ENCODE data around the gene FANCI.

The FANCI gene

GRCh38 chr15:89283201-89283600 lies 39.4 kb downstream of the FANCI start:
- Histone ChIP-seq H3K79me1 (ENCODE audit: low read depth, low read length) (no peaks in the 10 kb centered on the region), H3K23ac (ENCODE audit: low read depth, low read length, poor library complexity) (no peak overlapping the region), H2AFZ (ENCODE audit: low read length) (no peak overlapping the region), H3K27ac (replicated peaks; ENCODE audit: low read length) (no peak overlapping the region), H3K4ac (ENCODE audit: low read length) (no peak overlapping the region), H2AK5ac (ENCODE audit: low read depth, low read length) (no peak overlapping the region), H2BK15ac (ENCODE audit: low read length) (no peak overlapping the region), H3K4me2 (ENCODE audit: insufficient read depth, low read length, poor library complexity, severe bottlenecking) (no peak overlapping the region), H2BK120ac (ENCODE audit: low read depth, low read length) (no peak overlapping the region), H4K91ac (ENCODE audit: low read depth, low read length, poor library complexity) (no peak overlapping the region), H2BK12ac (ENCODE audit: low read length) (no peak overlapping the region), H3K27me3 (ENCODE audit: control insufficient read depth in 3 of 3, insufficient read depth in 3 of 3, low read depth in 1 of 3, low read length in 3 of 3) (no peaks in the 10 kb centered on the region), H3K9ac (ENCODE audit: low read depth, low read length, poor library complexity) (no peak overlapping the region), H3K9me3 (replicated peaks in 1 of 2; ENCODE audit: control insufficient read depth in 2 of 2, insufficient read depth in 1 of 2, low read depth in 1 of 2, low read length in 2 of 2) (peaks cover 0 to 19% of the 10 kb centered on the region in 2 donors), H3K4me1 (ENCODE audit: control insufficient read depth in 2 of 2, insufficient read depth in 1 of 2, low read depth in 1 of 2, low read length in 2 of 2) (no peaks in the 10 kb centered on the region), H3K4me3 (ENCODE audit: low read length in 2 of 2) (no peak overlapping the region), H4K8ac (ENCODE audit: low read depth, low read length) (no peak overlapping the region), H2BK5ac (ENCODE audit: low read length) (no peak overlapping the region), H3K18ac (ENCODE audit: low read length) (no peak overlapping the region), H3K14ac (ENCODE audit: low read length) (no peak overlapping the region), H3K36me3 (replicated peaks in 1 of 2; ENCODE audit: control insufficient read depth in 2 of 2, insufficient read depth in 2 of 2, low read length in 2 of 2) (peaks cover 30 to 98% of the 10 kb centered on the region in 2 donors)
- no peak for DNase-seq (ENCODE audit: low spot score)
- WGBS, 2 donors (ENCODE audit: extremely low coverage in 2 of 2, insufficient read length in 2 of 2, insufficient replicate concordance in 1 of 2): no CpG with 5 or more reads among the region's 4 CpGs

GRCh38 chr15:89291934-89292438 lies 48.2 kb downstream of the FANCI start:
- H4K91ac ChIP-seq (ENCODE audit: low read depth, low read length, poor library complexity): no peak overlapping the region
- H3K18ac ChIP-seq (ENCODE audit: low read length): no peak overlapping the region
- no peak overlapping the region for H3K9ac ChIP-seq (ENCODE audit: low read depth, low read length, poor library complexity)
- no peaks in the 10 kb centered on the region for H3K4me1 ChIP-seq (ENCODE audit: control insufficient read depth in 2 of 2, insufficient read depth in 1 of 2, low read depth in 1 of 2, low read length in 2 of 2)
- DNase-seq (ENCODE audit: low spot score): no peak
- H4K8ac ChIP-seq (ENCODE audit: low read depth, low read length): no peak overlapping the region
- H2BK12ac ChIP-seq (ENCODE audit: low read length): no peak overlapping the region
- H2AK5ac ChIP-seq (ENCODE audit: low read depth, low read length): no peak overlapping the region
- H3K4me2 ChIP-seq (ENCODE audit: insufficient read depth, low read length, poor library complexity, severe bottlenecking): no peak overlapping the region
- H2BK120ac ChIP-seq (ENCODE audit: low read depth, low read length): no peak overlapping the region
- no peak overlapping the region for H3K27ac ChIP-seq (replicated peaks; ENCODE audit: low read length)
- H3K4me3 ChIP-seq (ENCODE audit: low read length in 2 of 2): no peak overlapping the region
- no peak overlapping the region for H3K4ac ChIP-seq (ENCODE audit: low read length)
- H2BK5ac ChIP-seq (ENCODE audit: low read length): no peak overlapping the region
- peaks cover 21 to 93% of the 10 kb centered on the region in 2 donors for H3K36me3 ChIP-seq (replicated peaks in 1 of 2; ENCODE audit: control insufficient read depth in 2 of 2, insufficient read depth in 2 of 2, low read length in 2 of 2)
- H2BK15ac ChIP-seq (ENCODE audit: low read length): no peak overlapping the region
- H3K9me3 ChIP-seq (replicated peaks in 1 of 2; ENCODE audit: control insufficient read depth in 2 of 2, insufficient read depth in 1 of 2, low read depth in 1 of 2, low read length in 2 of 2): peaks cover 0 to 2% of the 10 kb centered on the region in 2 donors
- no peaks in the 10 kb centered on the region for H3K79me1 ChIP-seq (ENCODE audit: low read depth, low read length)
- no peak overlapping the region for H2AFZ ChIP-seq (ENCODE audit: low read length)
- no peaks in the 10 kb centered on the region for H3K27me3 ChIP-seq (ENCODE audit: control insufficient read depth in 3 of 3, insufficient read depth in 3 of 3, low read depth in 1 of 3, low read length in 3 of 3)
- no CpG with 5 or more reads among the region's 2 CpGs for WGBS, 2 donors (ENCODE audit: extremely low coverage in 2 of 2, insufficient read length in 2 of 2, insufficient replicate concordance in 1 of 2)
- no peak overlapping the region for H3K23ac ChIP-seq (ENCODE audit: low read depth, low read length, poor library complexity)
- no peak overlapping the region for H3K14ac ChIP-seq (ENCODE audit: low read length)

- Histone ChIP-seq H3K4me2 (ENCODE audit: insufficient read depth, low read length, poor library complexity, severe bottlenecking) (no peak overlapping the region), H3K36me3 (replicated peaks in 1 of 2; ENCODE audit: control insufficient read depth in 2 of 2, insufficient read depth in 2 of 2, low read length in 2 of 2) (peaks cover 15 to 87% of the 10 kb centered on the region in 2 donors), H3K23ac (ENCODE audit: low read depth, low read length, poor library complexity) (no peak overlapping the region), H3K9me3 (replicated peaks in 1 of 2; ENCODE audit: control insufficient read depth in 2 of 2, insufficient read depth in 1 of 2, low read depth in 1 of 2, low read length in 2 of 2) (peaks cover 0 to 2% of the 10 kb centered on the region in 2 donors), H3K4ac (ENCODE audit: low read length) (no peak overlapping the region), H2AFZ (ENCODE audit: low read length) (no peak overlapping the region), H2BK120ac (ENCODE audit: low read depth, low read length) (no peak overlapping the region), H2AK5ac (ENCODE audit: low read depth, low read length) (no peak overlapping the region), H4K8ac (ENCODE audit: low read depth, low read length) (no peak overlapping the region), H3K4me3 (ENCODE audit: low read length in 2 of 2) (no peak overlapping the region), H3K27ac (replicated peaks; ENCODE audit: low read length) (no peak overlapping the region), H3K27me3 (ENCODE audit: control insufficient read depth in 3 of 3, insufficient read depth in 3 of 3, low read depth in 1 of 3, low read length in 3 of 3) (no peaks in the 10 kb centered on the region), H2BK12ac (ENCODE audit: low read length) (no peak overlapping the region), H3K18ac (ENCODE audit: low read length) (no peak overlapping the region), H3K79me1 (ENCODE audit: low read depth, low read length) (no peaks in the 10 kb centered on the region), H2BK15ac (ENCODE audit: low read length) (no peak overlapping the region), H3K9ac (ENCODE audit: low read depth, low read length, poor library complexity) (no peak overlapping the region), H3K14ac (ENCODE audit: low read length) (no peak overlapping the region), H3K4me1 (ENCODE audit: control insufficient read depth in 2 of 2, insufficient read depth in 1 of 2, low read depth in 1 of 2, low read length in 2 of 2) (no peaks in the 10 kb centered on the region), H4K91ac (ENCODE audit: low read depth, low read length, poor library complexity) (no peak overlapping the region), H2BK5ac (ENCODE audit: low read length) (no peak overlapping the region)
- WGBS, 2 donors (ENCODE audit: extremely low coverage in 2 of 2, insufficient read length in 2 of 2, insufficient replicate concordance in 1 of 2): no CpG with 5 or more reads among the region's 2 CpGs
- no peak for DNase-seq (ENCODE audit: low spot score)
Measured at GRCh38 chr15:89293012-89293411, 49.2 kb downstream of the FANCI start.

- H3K4me3 ChIP-seq (ENCODE audit: low read length in 2 of 2): no peak overlapping the region
- H2BK12ac ChIP-seq (ENCODE audit: low read length): no peak overlapping the region
- H2AFZ ChIP-seq (ENCODE audit: low read length): no peak overlapping the region
- no peak overlapping the region for H3K18ac ChIP-seq (ENCODE audit: low read length)
- no peak overlapping the region for H4K8ac ChIP-seq (ENCODE audit: low read depth, low read length)
- H2BK15ac ChIP-seq (ENCODE audit: low read length): no peak overlapping the region
- no peak overlapping the region for H2BK5ac ChIP-seq (ENCODE audit: low read length)
- H2BK120ac ChIP-seq (ENCODE audit: low read depth, low read length): no peak overlapping the region
- no peak overlapping the region for H3K27ac ChIP-seq (replicated peaks; ENCODE audit: low read length)
- H3K36me3 ChIP-seq (replicated peaks in 1 of 2; ENCODE audit: control insufficient read depth in 2 of 2, insufficient read depth in 2 of 2, low read length in 2 of 2): peaks cover 20 to 84% of the 10 kb centered on the region in 2 donors
- no peak overlapping the region for H2AK5ac ChIP-seq (ENCODE audit: low read depth, low read length)
- H3K4me1 ChIP-seq (ENCODE audit: control insufficient read depth in 2 of 2, insufficient read depth in 1 of 2, low read depth in 1 of 2, low read length in 2 of 2): no peaks in the 10 kb centered on the region
- H3K9ac ChIP-seq (ENCODE audit: low read depth, low read length, poor library complexity): no peak overlapping the region
- H3K79me1 ChIP-seq (ENCODE audit: low read depth, low read length): no peaks in the 10 kb centered on the region
- H3K4ac ChIP-seq (ENCODE audit: low read length): no peak overlapping the region
- no peak overlapping the region for H3K4me2 ChIP-seq (ENCODE audit: insufficient read depth, low read length, poor library complexity, severe bottlenecking)
- H3K23ac ChIP-seq (ENCODE audit: low read depth, low read length, poor library complexity): no peak overlapping the region
- no peak overlapping the region for H3K14ac ChIP-seq (ENCODE audit: low read length)
- H4K91ac ChIP-seq (ENCODE audit: low read depth, low read length, poor library complexity): no peak overlapping the region
- no peaks in the 10 kb centered on the region for H3K27me3 ChIP-seq (ENCODE audit: control insufficient read depth in 3 of 3, insufficient read depth in 3 of 3, low read depth in 1 of 3, low read length in 3 of 3)
- DNase-seq (ENCODE audit: low spot score): no peak
- peaks cover 0 to 2% of the 10 kb centered on the region in 2 donors for H3K9me3 ChIP-seq (replicated peaks in 1 of 2; ENCODE audit: control insufficient read depth in 2 of 2, insufficient read depth in 1 of 2, low read depth in 1 of 2, low read length in 2 of 2)
Measured at GRCh38 chr15:89299896-89300295, 56.1 kb downstream of the FANCI start.
